ENCODE data around the gene SYNGAP1. TPM values are rescaled to one million over a fixed set of nuclear protein-coding genes. Genes with fewer than 3 reads are reported as not detected.
A peak's percentile ranks its signal among the peaks of the same experiment; 100 is the strongest.

The SYNGAP1 gene
- polyA plus RNA-seq, 1 donor from 2014 or later: 4.3 TPM

DNA sequence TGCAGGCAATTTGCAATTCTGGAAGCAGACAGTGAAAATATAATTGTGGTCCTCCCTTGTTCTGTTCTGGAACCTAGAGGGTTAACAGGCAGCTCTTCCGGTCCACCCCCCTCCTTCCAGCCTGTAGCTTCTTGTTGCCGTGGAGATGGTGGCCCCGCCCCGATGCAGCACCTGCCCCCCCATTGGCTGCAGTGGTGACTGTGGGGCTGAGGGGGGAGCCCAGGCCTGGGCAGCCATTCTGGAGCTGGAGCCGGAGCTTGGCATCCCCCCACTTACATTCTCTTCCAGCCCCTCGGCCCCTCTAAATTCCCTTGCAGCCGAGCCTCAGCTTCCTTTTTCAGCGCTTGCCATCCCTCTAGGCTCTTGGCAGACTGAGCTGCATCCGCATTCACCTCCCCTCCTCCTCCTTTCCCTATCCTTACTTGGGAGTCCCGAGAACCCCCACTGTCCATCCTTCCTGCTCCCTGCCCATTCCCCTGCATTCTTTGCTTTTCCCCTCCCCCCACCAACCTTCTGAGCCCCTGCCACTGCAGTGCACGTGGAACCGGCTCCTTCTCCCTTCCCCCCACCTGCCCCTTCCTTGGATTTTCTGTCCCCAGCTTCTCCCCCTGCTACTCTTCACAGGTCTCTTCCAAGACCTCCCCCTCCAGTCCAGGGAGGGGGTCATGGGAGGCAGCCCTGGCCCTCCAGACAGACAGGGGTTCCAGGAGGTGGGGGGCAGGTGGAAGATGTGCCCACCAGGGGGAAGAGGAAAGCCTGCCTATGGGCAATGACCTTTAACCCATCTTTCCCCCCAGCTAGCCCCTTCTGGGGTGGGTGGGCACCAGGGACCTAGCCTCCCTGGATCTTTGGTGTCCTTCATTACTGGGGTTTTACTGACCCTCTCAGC lies 11.4 kb downstream of the SYNGAP1 start:
- peak overlapping the region; percentile 81 for H3K9ac ChIP-seq (ENCODE audit: low read length)
- H3K4me3 ChIP-seq (ENCODE audit: low read length): peak overlapping the region; percentile 87
- H3K9me3 ChIP-seq (ENCODE audit: low read length): no peaks in the 10 kb centered on the region
- no peak overlapping the region for H2AFZ ChIP-seq (ENCODE audit: low read depth, low read length)
- peak overlapping the region; percentile 81 for H3K27ac ChIP-seq (ENCODE audit: low read length)
- H3K36me3 ChIP-seq (ENCODE audit: insufficient read depth, low read length): no peaks in the 10 kb centered on the region
- H4K20me1 ChIP-seq (ENCODE audit: insufficient read depth): no peaks in the 10 kb centered on the region
- peak; percentile 39 for TF ChIP-seq SMC3 (conservative IDR thresholded peaks at IDR 0.05; ENCODE audit: poor library complexity)
- TF ChIP-seq RAD21 (conservative IDR thresholded peaks at IDR 0.05): peak; percentile 26
- TF ChIP-seq MXI1 (conservative IDR thresholded peaks at IDR 0.05; ENCODE audit: poor library complexity, severe bottlenecking): peak; percentile 62
- peak; percentile 24 for TF ChIP-seq EP300 (conservative IDR thresholded peaks at IDR 0.05; ENCODE audit: poor library complexity, severe bottlenecking)
- TF ChIP-seq EZH2 (IDR thresholded peaks at IDR 0.05; ENCODE audit: borderline replicate concordance, insufficient read depth, low read length, poor library complexity, severe bottlenecking): no peak
- TF ChIP-seq, protein P1, sequence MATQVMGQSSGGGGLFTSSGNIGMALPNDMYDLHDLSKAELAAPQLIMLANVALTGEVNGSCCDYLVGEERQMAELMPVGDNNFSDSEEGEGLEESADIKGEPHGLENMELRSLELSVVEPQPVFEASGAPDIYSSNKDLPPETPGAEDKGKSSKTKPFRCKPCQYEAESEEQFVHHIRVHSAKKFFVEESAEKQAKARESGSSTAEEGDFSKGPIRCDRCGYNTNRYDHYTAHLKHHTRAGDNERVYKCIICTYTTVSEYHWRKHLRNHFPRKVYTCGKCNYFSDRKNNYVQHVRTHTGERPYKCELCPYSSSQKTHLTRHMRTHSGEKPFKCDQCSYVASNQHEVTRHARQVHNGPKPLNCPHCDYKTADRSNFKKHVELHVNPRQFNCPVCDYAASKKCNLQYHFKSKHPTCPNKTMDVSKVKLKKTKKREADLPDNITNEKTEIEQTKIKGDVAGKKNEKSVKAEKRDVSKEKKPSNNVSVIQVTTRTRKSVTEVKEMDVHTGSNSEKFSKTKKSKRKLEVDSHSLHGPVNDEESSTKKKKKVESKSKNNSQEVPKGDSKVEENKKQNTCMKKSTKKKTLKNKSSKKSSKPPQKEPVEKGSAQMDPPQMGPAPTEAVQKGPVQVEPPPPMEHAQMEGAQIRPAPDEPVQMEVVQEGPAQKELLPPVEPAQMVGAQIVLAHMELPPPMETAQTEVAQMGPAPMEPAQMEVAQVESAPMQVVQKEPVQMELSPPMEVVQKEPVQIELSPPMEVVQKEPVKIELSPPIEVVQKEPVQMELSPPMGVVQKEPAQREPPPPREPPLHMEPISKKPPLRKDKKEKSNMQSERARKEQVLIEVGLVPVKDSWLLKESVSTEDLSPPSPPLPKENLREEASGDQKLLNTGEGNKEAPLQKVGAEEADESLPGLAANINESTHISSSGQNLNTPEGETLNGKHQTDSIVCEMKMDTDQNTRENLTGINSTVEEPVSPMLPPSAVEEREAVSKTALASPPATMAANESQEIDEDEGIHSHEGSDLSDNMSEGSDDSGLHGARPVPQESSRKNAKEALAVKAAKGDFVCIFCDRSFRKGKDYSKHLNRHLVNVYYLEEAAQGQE (IDR thresholded peaks at IDR 0.05; ENCODE audit: borderline replicate concordance): no peak
- peak; percentile 58 for TF ChIP-seq POLR2AphosphoS5 (IDR thresholded peaks at IDR 0.05)
- no peaks in the 10 kb centered on the region for H3F3A ChIP-seq (ENCODE audit: insufficient read depth, low read length, poor library complexity, severe bottlenecking)
- H3K79me2 ChIP-seq (replicated peaks; ENCODE audit: insufficient read depth, low read length): peaks cover 42% of the 10 kb centered on the region
- H3K4me2 ChIP-seq (ENCODE audit: low read length): peak overlapping the region; percentile 96
- H3K9me2 ChIP-seq (ENCODE audit: insufficient read depth, low read length): no peaks in the 10 kb centered on the region
- no peaks in the 10 kb centered on the region for H3K27me3 ChIP-seq (ENCODE audit: insufficient read depth, low read depth, low read length)

DNA sequence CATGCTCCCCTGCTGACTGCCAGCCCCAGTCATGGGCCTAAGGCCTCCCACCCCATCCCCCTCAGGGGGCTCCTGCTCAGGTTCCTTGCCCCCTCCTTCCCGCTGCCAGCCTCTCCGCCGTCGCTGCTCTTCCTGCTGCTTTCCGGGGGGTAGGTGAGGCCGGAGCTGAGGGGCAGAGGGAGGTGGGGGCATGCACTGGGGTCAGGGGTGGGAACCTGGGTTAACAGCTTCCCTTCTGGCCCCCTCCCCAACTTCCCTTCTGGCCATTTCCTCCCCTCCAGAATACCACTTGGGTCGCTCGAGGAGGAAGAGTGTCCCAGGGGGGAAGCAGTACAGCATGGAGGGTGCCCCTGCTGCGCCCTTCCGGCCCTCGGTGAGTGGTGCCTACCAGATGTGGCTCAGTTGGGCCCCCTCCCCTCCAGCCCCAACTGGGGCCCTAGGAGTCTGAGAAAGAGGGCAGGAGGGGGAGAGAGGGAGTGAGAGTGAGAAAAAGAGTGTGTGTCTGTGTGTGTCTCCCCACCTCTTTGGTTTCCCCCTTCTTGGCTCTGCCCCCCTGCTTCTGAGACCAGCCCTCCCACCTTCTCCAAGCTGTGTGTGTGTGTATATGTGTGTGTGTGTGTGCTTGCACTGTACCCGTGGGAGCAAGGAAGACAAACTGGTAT lies 12.1 kb downstream of the SYNGAP1 start:
- no peaks in the 10 kb centered on the region for H3K27me3 ChIP-seq (ENCODE audit: insufficient read depth, low read depth, low read length)
- peaks cover 42% of the 10 kb centered on the region for H3K79me2 ChIP-seq (replicated peaks; ENCODE audit: insufficient read depth, low read length)
- no peaks in the 10 kb centered on the region for H3K9me3 ChIP-seq (ENCODE audit: low read length)
- no peaks in the 10 kb centered on the region for H4K20me1 ChIP-seq (ENCODE audit: insufficient read depth)
- peak overlapping the region; percentile 81 for H3K9ac ChIP-seq (ENCODE audit: low read length)
- no peak overlapping the region for H2AFZ ChIP-seq (ENCODE audit: low read depth, low read length)
- no peaks in the 10 kb centered on the region for H3K9me2 ChIP-seq (ENCODE audit: insufficient read depth, low read length)
- no peak for TF ChIP-seq MXI1 (conservative IDR thresholded peaks at IDR 0.05; ENCODE audit: poor library complexity, severe bottlenecking)
- TF ChIP-seq, protein P1 (IDR thresholded peaks at IDR 0.05; ENCODE audit: borderline replicate concordance): no peak
- TF ChIP-seq EP300 (conservative IDR thresholded peaks at IDR 0.05; ENCODE audit: poor library complexity, severe bottlenecking): no peak
- peak overlapping the region; percentile 96 for H3K4me2 ChIP-seq (ENCODE audit: low read length)
- H3K36me3 ChIP-seq (ENCODE audit: insufficient read depth, low read length): no peaks in the 10 kb centered on the region
- no peaks in the 10 kb centered on the region for H3F3A ChIP-seq (ENCODE audit: insufficient read depth, low read length, poor library complexity, severe bottlenecking)
- H3K4me3 ChIP-seq (ENCODE audit: low read length): peak overlapping the region; percentile 87
- no peak overlapping the region for H3K27ac ChIP-seq (ENCODE audit: low read length)

Data from neural cell (in vitro differentiated cells).